NCI-H446 treated with DMSO at 0.1 percent for 48 hours (cell line): ENCODE results near the gene KMT2C.

Source experiments
- DNase-seq: peaks from one replicate; lab custom pipeline; 2025; lab: John Stamatoyannopoulos, UW

The KMT2C gene

GRCh38 chr7:152140067-152140466 lies 295.7 kb downstream of the KMT2C start:
- no peak for DNase-seq

DNA sequence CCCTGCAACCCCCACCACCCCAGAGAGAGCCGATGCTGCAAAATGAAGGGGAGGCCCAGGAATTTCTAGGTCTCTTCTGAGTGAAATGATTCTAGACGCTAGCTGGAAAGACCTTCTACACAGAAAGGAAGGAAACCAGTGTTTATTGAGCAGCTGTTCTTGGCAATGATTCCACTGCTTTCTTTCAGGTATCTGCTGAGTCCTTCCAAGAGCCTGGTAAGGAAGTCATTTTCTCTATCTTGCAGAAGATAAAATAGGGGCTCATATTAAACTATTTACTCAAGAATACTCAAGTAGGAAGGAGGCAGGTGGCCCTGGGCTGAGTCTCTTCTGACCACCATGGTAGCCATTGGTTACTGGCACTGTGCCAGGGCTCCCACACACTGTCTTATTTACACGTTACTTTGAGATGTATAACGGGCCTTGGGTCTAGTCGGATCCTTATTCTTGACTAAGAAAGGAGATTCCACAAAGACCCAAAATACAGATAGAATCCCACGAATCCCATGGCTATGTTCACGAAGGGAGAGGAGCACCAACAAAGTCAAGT lies 298.3 kb downstream of the KMT2C start:
- DNase-seq, result no peak

GRCh38 chr7:152136686-152137085 lies 299.1 kb downstream of the KMT2C start:
- DNase-seq, result no peak

DNA sequence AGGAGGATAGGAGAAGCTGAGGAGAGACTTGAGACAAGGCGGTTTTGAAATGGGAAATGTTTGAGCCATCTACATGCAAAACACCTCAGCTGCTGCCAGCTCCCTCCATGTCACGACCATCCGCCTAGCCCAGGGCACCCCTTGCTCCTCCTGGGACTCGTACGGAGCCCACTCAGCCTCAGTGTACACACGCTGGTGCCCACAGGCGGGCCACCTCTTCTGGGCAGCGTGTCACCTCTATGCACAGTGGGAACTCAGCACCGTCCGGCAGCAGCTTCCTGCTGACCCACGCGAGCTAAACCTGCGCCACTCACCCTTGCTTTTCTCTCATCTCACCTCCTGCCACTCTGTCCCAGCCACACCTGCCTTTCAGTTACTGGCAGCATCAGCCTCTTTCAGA lies 302.0 kb downstream of the KMT2C start:
- no peak for DNase-seq

- no peak for DNase-seq
These were observed 303.0 kb downstream of the KMT2C start for GRCh38 chr7:152132812-152133211.

DNA sequence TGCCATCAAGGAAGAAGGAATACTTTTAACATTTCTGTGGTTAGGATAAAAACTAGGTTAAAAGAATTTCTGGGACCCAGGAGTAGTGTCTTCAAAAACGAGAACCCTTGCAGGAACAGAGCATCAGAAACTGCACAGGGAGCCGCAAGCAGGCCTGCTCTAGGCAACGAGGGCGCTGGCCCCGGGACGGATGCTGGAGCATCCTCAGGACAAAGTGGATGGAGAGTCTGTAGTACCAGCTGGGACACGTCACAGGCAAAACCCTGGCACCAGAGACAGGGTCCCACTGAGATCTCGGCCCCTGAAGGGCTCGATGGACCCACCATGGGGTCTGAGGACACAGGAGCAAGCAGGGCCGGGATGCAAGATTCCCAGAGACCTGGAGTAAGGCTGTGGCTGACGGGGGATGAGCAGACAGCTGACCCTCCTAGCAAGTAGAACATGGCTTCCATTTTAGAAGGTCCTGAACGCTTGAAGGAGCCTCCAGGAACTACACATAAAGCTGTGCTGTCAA lies 303.8 kb downstream of the KMT2C start:
- no peak for DNase-seq

- no peak for DNase-seq
These were observed 304.9 kb downstream of the KMT2C start for GRCh38 chr7:152130658-152131590.

DNA sequence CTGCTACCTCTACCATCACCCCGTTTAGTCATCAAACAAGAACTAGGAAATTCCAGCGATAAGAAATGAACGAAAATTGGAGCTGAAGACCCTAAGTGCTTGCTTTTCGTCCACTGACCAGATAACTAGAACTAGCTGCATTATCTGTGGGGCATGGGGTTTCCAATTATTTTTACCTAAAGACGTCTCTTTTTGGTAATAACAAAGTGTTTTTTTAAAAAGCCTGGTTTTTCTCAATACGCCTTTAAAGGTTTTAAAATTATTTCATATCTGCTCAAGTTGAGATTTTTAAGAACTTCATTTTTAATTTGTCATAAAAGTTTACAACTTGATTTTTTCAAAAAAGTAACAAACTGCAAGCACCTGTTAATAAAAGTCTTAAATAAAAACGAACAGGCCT lies 306.1 kb downstream of the KMT2C start:
- no peak for DNase-seq

GRCh38 chr7:152128741-152129461 lies 306.9 kb downstream of the KMT2C start:
- no peak for DNase-seq

GRCh38 chr7:152128252-152128651 lies 307.6 kb downstream of the KMT2C start:
- DNase-seq, result no peak

GRCh38 chr7:152127229-152127628 lies 308.6 kb downstream of the KMT2C start:
- DNase-seq, result no peak

- no peak for DNase-seq
These were observed 309.1 kb downstream of the KMT2C start for GRCh38 chr7:152126741-152127140.

DNA sequence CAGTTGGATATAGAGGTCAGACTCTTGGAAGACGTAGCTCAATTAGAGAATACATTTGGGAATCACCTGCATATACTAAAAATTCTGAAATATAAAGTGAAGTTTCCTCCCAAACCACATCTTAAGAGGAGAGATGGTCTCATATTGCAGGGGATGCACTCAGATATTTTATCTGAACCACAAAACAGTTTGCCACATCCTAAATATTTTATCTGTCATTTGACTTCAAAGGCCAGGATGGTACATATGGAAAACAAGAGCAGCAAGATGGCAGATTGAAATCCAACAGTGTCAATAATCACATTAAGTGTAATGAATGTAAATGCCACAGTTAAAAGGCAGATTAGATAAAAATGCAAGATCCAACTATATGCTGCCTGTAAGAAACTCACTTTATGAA lies 313.3 kb downstream of the KMT2C start:
- no peak for DNase-seq

DNA sequence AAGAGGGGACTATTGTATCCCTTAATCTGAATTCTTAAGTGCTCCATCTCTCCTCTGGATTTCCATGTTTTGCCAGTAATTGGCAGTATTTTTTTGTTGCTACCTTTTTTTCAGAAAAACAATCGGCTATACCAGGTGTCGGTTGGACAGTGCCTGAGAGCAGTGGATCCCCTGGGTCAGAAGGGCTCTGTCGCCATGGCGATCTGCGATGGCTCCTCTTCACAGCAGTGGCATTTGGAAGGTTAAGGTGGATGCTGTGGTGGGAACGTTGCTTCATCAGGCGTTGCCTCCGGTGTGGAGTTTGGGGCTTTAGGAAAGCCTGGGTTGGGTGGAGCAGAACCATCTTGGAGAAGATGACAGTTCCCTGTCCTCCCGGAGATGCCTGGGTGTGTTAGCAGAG lies 314.4 kb downstream of the KMT2C start:
- DNase-seq, result no peak

DNA sequence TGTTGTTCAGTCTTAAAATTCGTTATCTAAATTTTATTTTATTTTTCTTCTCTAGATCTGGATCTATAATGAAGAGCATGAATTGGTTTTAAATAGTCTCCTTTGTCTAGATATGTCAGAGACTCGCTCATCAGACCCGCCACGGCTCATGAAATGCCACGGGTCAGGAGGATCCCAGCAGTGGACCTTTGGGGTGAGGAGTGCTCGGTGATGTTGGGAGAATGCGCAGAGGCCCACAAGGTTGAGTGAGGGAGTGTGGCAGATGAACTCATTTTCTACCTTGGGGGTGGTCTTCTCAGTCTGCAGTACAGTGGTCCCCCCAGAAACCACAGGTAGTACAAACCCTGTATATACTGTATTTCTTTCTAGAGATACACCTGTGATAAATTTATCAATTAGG lies 315.0 kb downstream of the KMT2C start:
- DNase-seq, result no peak

DNA sequence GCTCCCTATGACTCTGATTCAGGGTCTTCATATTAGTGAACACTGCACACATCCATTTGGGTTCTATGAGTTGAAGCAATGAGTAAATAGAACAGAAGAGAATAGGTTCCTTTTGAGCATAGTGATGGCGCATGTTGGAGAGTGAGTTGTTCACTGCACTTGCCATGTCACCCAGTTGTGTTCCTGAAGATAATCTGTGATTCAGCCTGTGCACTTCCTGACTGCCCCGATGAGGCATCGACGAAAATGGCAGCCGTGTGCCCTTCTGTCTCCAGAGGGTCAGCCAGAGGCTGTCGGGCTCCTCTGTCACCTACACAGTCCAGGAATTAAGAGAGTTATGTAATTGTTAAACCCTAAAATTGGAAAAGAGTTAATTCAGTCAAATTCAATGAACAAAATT lies 315.6 kb downstream of the KMT2C start:
- no peak for DNase-seq

- no peak for DNase-seq
These were observed 318.4 kb downstream of the KMT2C start for GRCh38 chr7:152117356-152117755.

DNA sequence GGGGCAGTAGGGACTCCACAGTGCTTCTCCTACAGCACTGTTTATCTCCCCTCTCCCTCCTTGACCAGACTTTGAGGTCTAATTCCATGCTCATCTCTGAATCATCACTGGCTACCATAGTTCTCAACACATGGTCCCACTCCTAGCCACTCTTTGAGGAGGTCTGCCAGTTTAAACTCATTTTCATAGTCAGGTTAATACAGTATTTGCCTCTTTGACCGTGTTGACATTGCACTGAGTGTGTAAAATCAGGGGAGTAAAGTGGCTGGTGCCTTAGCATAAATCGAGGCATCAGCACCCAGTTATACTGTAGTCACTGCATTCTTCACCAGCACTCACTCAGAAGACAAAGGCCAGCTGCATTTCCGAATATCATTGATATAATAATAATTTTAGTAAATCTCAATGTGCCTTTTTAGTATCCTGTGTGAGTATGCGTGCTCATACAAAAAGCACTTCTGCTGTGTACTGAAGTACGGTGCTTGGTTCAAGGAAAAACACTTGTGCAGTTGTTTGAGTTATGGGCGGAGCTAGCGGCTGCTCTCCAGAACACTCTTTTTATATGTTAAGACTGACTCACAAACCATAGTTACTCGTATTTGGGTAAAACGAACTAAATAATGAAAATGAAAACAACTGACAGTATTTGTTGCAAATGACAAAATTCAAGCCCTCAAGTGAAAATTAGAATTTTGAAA lies 320.6 kb downstream of the KMT2C start:
- DNase-seq, result no peak

DNA sequence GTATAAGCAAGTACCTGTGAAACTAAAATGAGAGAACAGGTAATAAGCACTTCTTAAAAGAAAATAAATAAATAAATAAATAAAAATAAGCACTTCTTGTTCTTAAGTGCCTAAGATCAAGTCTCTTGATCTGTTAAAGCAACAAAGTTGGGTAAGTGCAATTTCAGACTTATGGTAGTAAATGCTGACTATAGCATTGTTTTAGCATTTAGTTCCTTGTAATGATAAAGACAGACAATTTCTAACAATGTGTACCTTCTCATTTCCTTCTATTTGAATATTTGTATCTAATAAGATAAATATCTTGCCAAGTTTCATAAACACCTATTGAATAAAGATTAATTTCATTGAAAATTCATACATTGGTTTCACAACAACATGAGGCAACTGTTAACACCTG lies 323.0 kb downstream of the KMT2C start:
- DNase-seq, result no peak

GRCh38 chr7:152108359-152108758 lies 327.4 kb downstream of the KMT2C start:
- DNase-seq, result no peak

GRCh38 chr7:152107945-152108344 lies 327.9 kb downstream of the KMT2C start:
- DNase-seq, result no peak

GRCh38 chr7:152106990-152107389 lies 328.8 kb downstream of the KMT2C start:
- DNase-seq, result no peak
